D721Med (cell line): Measurements from ENCODE around the gene SLC9A9.
"Not testable (repeated sequence)": the region's sequence is repeated elsewhere in the genome, so short reads cannot be mapped to it uniquely, and the experiment has no call there.

Experiments
- DNase-seq: peaks from one replicate; pipeline ENCODE4 v3.0.0; 2011; ENCODE audit warnings: low spot score; ENCODE audit not compliant: insufficient read length
- FAIRE-seq: peaks from 2 replicates; lab custom pipeline; 2011; peaks lifted over from hg19 to GRCh38; lab: Jason Lieb, UNC
- TF ChIP-seq, protein P1 (sequence below): IDR thresholded peaks from 2 replicates; pipeline ENCODE4 v1.5.1; 2012; ENCODE audit warnings: mild to moderate bottlenecking, control low read depth; ENCODE audit not compliant: insufficient read depth; ENCODE audit errors: missing control alignments

SLC9A9 gene

DNA sequence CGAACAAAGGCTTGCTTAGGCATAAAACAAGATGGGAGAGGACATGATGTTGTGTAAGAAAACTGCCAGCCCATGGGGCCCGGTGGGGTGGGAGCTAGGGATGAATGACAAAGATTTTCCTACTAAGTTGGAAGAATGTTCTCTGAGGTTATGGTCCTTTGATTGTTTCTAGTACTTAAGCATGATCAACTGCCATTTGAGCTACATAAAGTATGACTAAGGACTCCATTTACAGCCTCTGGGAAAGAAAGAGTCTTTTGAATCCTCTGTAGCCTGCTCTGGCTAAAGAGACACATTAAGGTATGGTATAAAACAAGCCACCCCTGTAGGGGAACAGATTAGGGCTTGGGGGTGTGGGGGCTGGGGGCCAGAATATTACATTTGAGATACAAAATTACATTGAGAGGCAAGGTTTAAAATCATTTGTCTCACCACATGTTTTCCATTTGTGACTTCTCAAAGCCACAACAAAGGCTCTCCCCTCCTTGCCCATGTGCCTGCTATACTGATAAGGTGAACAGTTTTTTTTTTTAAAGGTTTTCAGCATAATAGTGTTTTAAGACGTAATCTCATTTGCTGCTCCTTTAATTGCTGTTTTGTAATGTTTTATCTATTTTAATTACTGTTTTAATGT lies 405.3 kb downstream of the SLC9A9 start:
- TF ChIP-seq, protein P1, sequence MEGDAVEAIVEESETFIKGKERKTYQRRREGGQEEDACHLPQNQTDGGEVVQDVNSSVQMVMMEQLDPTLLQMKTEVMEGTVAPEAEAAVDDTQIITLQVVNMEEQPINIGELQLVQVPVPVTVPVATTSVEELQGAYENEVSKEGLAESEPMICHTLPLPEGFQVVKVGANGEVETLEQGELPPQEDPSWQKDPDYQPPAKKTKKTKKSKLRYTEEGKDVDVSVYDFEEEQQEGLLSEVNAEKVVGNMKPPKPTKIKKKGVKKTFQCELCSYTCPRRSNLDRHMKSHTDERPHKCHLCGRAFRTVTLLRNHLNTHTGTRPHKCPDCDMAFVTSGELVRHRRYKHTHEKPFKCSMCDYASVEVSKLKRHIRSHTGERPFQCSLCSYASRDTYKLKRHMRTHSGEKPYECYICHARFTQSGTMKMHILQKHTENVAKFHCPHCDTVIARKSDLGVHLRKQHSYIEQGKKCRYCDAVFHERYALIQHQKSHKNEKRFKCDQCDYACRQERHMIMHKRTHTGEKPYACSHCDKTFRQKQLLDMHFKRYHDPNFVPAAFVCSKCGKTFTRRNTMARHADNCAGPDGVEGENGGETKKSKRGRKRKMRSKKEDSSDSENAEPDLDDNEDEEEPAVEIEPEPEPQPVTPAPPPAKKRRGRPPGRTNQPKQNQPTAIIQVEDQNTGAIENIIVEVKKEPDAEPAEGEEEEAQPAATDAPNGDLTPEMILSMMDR, result no peak
- DNase-seq (no peak), FAIRE-seq (no peak)

- FAIRE-seq, result no peak
- DNase-seq, result no peak
Measured at GRCh38 chr3:143441516-143442171, 406.6 kb downstream of the SLC9A9 start.

DNA sequence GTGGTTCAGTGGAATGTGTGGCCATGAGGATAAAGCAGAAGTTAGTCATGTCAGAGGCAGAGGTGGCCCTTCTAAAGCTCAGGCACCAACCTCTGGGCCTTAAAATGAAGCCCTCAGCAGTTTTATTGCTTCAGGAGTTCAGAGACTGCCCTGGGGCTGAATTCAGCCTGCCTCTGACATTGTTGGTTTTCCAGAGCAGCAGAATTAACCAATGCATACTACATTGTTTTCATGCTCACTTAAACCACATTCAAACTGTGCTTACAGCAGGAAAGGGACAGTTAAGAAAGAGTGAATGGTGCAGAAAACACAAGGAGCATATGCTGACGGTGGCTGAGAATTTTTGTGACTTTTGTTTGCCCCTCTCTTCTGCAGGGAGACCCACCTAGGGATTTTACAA lies 408.5 kb downstream of the SLC9A9 start:
- DNase-seq (no peak), FAIRE-seq (no peak)
- TF ChIP-seq, protein P1, result no peak

More at GRCh38 chr3:143441516-143442171, 406.6 kb downstream of the SLC9A9 start:
- TF ChIP-seq, protein P1, result no peak

DNA sequence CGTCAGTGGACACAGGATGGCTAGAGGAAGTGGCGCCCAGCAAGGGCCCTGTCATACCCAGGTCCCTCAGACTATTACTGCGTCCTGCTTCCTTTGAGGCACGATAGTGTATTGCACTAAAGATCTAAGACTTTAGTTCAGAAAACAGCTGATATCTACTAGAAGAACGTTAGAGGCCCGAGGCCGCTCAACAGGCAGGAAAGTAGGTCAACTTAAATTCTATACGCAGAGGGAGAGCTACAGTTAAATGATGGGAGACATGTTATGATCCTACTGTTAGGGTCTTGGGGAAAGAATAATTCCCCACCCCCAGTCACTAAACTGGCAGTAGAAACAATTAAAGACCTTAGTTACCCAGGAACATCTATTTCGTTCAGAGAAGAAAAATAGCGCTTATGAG lies 410.9 kb downstream of the SLC9A9 start:
- no peak for FAIRE-seq
- no peak for DNase-seq
- TF ChIP-seq, protein P1, result no peak

GRCh38 chr3:143436231-143436930 lies 411.9 kb downstream of the SLC9A9 start:
- DNase-seq (no peak), FAIRE-seq (no peak)
- TF ChIP-seq, protein P1, result no peak

DNA sequence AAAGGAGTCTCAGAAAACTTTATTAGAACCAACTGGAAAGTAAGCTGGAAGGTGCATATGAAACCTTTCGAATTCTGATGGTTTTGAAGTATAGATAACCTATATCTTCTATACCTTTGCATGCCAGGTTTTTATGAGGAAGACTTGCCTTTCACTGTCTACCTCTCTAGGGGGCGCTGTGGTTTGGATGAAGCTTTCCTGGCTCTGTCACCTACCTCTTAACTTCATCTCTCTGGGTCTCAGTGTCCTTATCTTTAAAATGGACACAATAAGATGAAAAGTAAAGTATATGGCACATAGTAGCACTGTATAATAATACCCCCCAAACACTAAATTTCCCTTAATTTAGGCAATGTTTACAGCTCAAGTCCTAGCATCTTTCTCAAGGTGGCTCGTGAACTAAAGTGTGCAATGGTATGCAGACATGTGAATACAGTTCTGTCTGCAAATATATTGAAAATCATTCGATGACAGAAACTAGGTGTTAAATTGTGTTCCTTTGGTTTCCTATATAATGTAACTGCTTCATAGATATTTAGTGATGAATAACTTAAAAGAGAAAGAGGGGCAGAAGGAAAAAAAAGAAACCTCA lies 414.4 kb downstream of the SLC9A9 start:
- DNase-seq (no peak), FAIRE-seq (no peak)
- TF ChIP-seq, protein P1, result peak; percentile 36

DNA sequence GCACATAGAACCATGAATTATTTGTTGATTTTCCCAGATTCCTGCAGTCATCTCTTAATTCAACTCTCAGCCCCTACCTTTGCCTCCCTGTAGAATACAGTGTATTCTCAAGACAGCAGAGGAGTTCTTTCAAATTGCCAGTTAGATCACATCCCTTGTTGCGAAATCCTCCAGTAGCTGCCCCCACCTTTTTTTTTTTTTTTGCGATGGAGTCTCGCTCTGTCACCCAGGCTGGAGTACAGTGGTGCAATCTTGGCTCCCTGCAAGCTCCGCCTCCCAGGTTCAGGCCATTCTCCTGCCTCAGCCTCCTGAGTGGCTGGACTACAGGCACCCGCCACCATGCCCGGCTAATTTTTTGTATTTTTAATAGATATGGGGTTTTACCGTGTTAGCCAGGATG lies 417.0 kb downstream of the SLC9A9 start:
- not testable (repeated sequence) for DNase-seq, FAIRE-seq
